OCI-LY7 (cell line): ENCODE measurements around the gene F2. TPM values are rescaled to one million over a fixed set of nuclear protein-coding genes. Genes with fewer than 3 reads are reported as not detected.

Experiments
- BruUV-seq: library from RNA; stranded (reverse); fragments of 400-500 nt; replicated peaks from 2 replicates; lab custom pipeline; 2021; lab: Mats Ljungman, UMichigan
- CTCF ChIA-PET: fragments of 300-600 bp; sonication (Branson Sonifier 250); formaldehyde crosslinking; loops from one replicate; lab custom pipeline; 2022; ENCODE audit warnings: antibody characterized with exemption; ENCODE audit not compliant: unreplicated experiment; lab: Charles Lee
- POLR2A ChIA-PET: fragments of 300-600 bp; sonication (Branson Sonifier 250); formaldehyde crosslinking; loops from one replicate; lab custom pipeline; 2022; ENCODE audit warnings: antibody characterized with exemption; lab: Charles Lee
- DNase-seq: peaks from one replicate; pipeline ENCODE4 v3.0.0-alpha.2; 2015; ENCODE audit warnings: low spot score
- H2AFZ ChIP-seq: fragments of 200-600 bp; sonication (generic), shearing (Covaris generic); 2 replicates; pipeline ENCODE4 v1.6.1; 2014; ENCODE audit warnings: mild to moderate bottlenecking, antibody characterized with exemption, low read length, moderate library complexity
- H3K27ac ChIP-seq: fragments of 200-600 bp; sonication (generic); 2 replicates; pipeline ENCODE4 v1.5.1; 2014; ENCODE audit warnings: mixed run types, low read depth, mild to moderate bottlenecking, moderate library complexity, low read length, inconsistent platforms; ENCODE audit not compliant: poor library complexity, severe bottlenecking
- H3K36me3 ChIP-seq: fragments of 200-600 bp; sonication (generic); 2 replicates; pipeline ENCODE4 v1.6.1; 2014; ENCODE audit warnings: mild to moderate bottlenecking, antibody characterized with exemption, low read length, moderate library complexity, mixed read lengths; ENCODE audit not compliant: insufficient read depth
- H3K4me1 ChIP-seq: fragments of 200-600 bp; sonication (generic); 2 replicates; pipeline ENCODE4 v1.5.1; 2014; ENCODE audit warnings: mild to moderate bottlenecking, low read length; ENCODE audit not compliant: insufficient read depth, poor library complexity, severe bottlenecking
- H3K4me2 ChIP-seq: fragments of 200-600 bp; sonication (generic); 2 replicates; pipeline ENCODE4 v1.6.1; 2014; ENCODE audit warnings: mild to moderate bottlenecking, low read length
- H3K4me3 ChIP-seq: fragments of 200-600 bp; sonication (generic); 2 replicates; pipeline ENCODE4 v1.5.1; 2014; ENCODE audit warnings: mild to moderate bottlenecking, low read depth, low read length; ENCODE audit not compliant: poor library complexity, severe bottlenecking
- H3K79me2 ChIP-seq: fragments of 200-600 bp; sonication (generic); 2 replicates; pipeline ENCODE4 v1.6.1; 2016; ENCODE audit warnings: low read depth, mild to moderate bottlenecking, low read length, moderate library complexity, mixed read lengths; ENCODE audit not compliant: insufficient read depth
- H3K9me2 ChIP-seq: fragments of 200-600 bp; sonication (generic); 2 replicates; pipeline ENCODE4 v1.6.1; 2016; ENCODE audit warnings: mild to moderate bottlenecking, low read length, mixed read lengths; ENCODE audit not compliant: insufficient read depth
- H3K9me3 ChIP-seq: fragments of 200-600 bp; sonication (generic); 2 replicates; pipeline ENCODE4 v1.6.1; 2014; ENCODE audit warnings: mild to moderate bottlenecking, mixed run types, low read length, mixed read lengths
- H4K20me1 ChIP-seq: fragments of 200-600 bp; sonication (generic); 2 replicates; pipeline ENCODE4 v1.6.1; 2014; ENCODE audit warnings: mild to moderate bottlenecking, antibody characterized with exemption, low read length, moderate library complexity, mixed read lengths; ENCODE audit not compliant: insufficient read depth
- EZH2phosphoT487 ChIP-seq: fragments of 200-600 bp; sonication (generic); IDR thresholded peaks from 2 replicates; pipeline ENCODE4 v1.6.1; 2018; ENCODE audit warnings: low read depth, borderline replicate concordance, mild to moderate bottlenecking, mixed run types, antibody characterized with exemption, low read length, moderate library complexity, mixed read lengths
- intact Hi-C: fragments of 100-400 bp; cut with micrococcal nuclease; formaldehyde crosslinking; loops from one replicate; pipeline ENCODE4 v1.10.0; 2022; ENCODE audit not compliant: unreplicated experiment
- total RNA-seq, 2 experiments: library from RNA; depleted of rRNA in 1 of 2; stranded (reverse); fragments of >200 nt in 1 of 2; shearing (Covaris generic) in 1 of 2; gene quantifications; 2 replicates each; pipeline ENCODE4 v1.2.3, GENCODE V29; 2014 to 2022
- TF ChIP-seq, protein P1 (sequence below): fragments of 200-600 bp; sonication (generic); conservative IDR thresholded peaks from 2 replicates; pipeline ENCODE4 v1.5.1; 2014; ENCODE audit warnings: mild to moderate bottlenecking, antibody characterized with exemption, low read length, moderate library complexity, mixed read lengths

The F2 gene
- total RNA-seq, 2 experiments from 2014 or later: 0.48 TPM; not detected in 1

DNA sequence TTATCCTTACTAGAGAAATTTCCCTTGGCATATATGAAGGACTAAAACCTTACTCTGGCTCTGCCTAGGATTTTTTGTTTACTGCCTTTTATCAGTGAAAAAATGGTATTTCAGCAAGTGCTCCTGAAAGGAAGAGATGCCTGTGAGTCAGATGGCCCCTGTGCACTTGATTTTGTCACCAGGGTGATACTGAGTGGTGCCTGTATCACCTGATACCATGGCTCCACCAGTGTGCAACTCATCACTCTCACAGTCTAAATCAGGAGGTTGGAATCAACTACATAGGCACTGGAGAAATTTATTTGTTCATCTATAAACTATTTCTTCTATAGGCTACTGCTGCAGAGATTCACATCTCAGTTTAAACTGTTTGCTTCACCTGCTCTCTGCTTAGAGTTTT, 43.2 kb downstream of the F2 start:
- no peak overlapping the region for H2AFZ ChIP-seq
- no peak for DNase-seq
- H3K4me1 ChIP-seq: no peaks in the 10 kb centered on the region
- intact Hi-C loops: no loop called here
- CTCF ChIA-PET: no interaction called here
- POLR2A ChIA-PET: interaction anchor here (3.9 kb wide), 1 partner anchor 11 kb away, joined by 14 read pairs; no protein-coding TSS in a partner anchor
- no peak overlapping the region for H3K27ac ChIP-seq
- H4K20me1 ChIP-seq: no peaks in the 10 kb centered on the region
- H3K4me2 ChIP-seq: no peak overlapping the region
- H3K4me3 ChIP-seq: no peak overlapping the region
- TF ChIP-seq EZH2phosphoT487: no peak
- TF ChIP-seq, protein P1, sequence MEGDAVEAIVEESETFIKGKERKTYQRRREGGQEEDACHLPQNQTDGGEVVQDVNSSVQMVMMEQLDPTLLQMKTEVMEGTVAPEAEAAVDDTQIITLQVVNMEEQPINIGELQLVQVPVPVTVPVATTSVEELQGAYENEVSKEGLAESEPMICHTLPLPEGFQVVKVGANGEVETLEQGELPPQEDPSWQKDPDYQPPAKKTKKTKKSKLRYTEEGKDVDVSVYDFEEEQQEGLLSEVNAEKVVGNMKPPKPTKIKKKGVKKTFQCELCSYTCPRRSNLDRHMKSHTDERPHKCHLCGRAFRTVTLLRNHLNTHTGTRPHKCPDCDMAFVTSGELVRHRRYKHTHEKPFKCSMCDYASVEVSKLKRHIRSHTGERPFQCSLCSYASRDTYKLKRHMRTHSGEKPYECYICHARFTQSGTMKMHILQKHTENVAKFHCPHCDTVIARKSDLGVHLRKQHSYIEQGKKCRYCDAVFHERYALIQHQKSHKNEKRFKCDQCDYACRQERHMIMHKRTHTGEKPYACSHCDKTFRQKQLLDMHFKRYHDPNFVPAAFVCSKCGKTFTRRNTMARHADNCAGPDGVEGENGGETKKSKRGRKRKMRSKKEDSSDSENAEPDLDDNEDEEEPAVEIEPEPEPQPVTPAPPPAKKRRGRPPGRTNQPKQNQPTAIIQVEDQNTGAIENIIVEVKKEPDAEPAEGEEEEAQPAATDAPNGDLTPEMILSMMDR: no peak
- BruUV-seq: no TSS peak
- no peaks in the 10 kb centered on the region for H3K9me2 ChIP-seq
- H3K79me2 ChIP-seq: no peaks in the 10 kb centered on the region
- peaks cover 97% of the 10 kb centered on the region for H3K36me3 ChIP-seq
- no peaks in the 10 kb centered on the region for H3K9me3 ChIP-seq

- H3K79me2 ChIP-seq: no peaks in the 10 kb centered on the region
- H3K36me3 ChIP-seq: peaks cover 98% of the 10 kb centered on the region
- no peaks in the 10 kb centered on the region for H4K20me1 ChIP-seq
- intact Hi-C loops: no loop called here
- H3K27ac ChIP-seq: no peak overlapping the region
- H3K4me1 ChIP-seq: no peaks in the 10 kb centered on the region
- ChIA-PET POLR2A (interaction anchor here (0.6 to 0.8 kb wide), 2 partner anchors 60 to 65 kb away, joined by 4 to 5 read pairs; no protein-coding TSS in a partner anchor), CTCF (no interaction called here)
- DNase-seq: no peak
- no TSS peak for BruUV-seq
- no peaks in the 10 kb centered on the region for H3K9me3 ChIP-seq
- no peak overlapping the region for H3K4me2 ChIP-seq
- H3K9me2 ChIP-seq: no peaks in the 10 kb centered on the region
- no peak overlapping the region for H3K4me3 ChIP-seq
- TF ChIP-seq EZH2phosphoT487: no peak
- no peak overlapping the region for H2AFZ ChIP-seq
These were observed 47.6 kb downstream of the F2 start for GRCh38 chr11:46766656-46767055.

DNA sequence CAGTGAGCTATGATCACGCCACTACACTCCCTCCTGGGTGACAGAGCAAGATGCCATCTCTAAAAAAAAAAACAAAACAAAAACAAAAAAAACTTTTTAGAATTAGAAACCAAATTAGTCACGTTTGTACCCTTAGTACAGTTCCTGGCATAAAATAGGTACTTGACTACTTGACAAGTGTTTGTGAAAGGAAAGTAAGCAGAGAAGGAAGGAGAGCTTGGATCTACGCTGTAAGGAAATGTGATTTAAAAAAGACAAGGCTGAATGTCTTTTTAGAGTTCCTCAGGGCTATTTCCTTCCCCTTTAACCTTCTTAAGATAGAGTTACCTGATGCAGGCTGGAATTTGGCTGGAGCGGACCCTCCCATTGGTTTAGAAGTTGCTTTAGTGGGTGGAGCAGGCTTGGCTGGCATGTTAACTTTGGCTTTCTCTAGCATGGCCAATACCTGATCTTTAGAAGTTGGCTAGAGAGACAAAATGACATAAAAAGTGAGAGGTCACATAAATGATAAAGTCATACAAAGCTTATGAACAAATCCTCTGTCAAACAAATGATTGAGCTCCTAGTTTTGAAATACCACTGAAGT, 50.7 kb downstream of the F2 start:
- ChIA-PET POLR2A (interaction anchor here (0.5 to 1.0 kb wide), 3 partner anchors 11 to 126 kb away, joined by 3 to 4 read pairs (median 3); no protein-coding TSS in a partner anchor), CTCF (no interaction called here)
- Histone ChIP-seq H3K36me3 (peaks cover 91% of the 10 kb centered on the region), H3K4me1 (no peaks in the 10 kb centered on the region), H4K20me1 (no peaks in the 10 kb centered on the region), H3K4me3 (no peak overlapping the region), H2AFZ (no peak overlapping the region), H3K9me3 (no peaks in the 10 kb centered on the region), H3K4me2 (no peak overlapping the region), H3K9me2 (no peaks in the 10 kb centered on the region), H3K79me2 (no peaks in the 10 kb centered on the region), H3K27ac (no peak overlapping the region)
- no TSS peak for BruUV-seq
- intact Hi-C loops: no loop called here
- no peak for DNase-seq
- TF ChIP-seq EZH2phosphoT487: no peak
- TF ChIP-seq, protein P1: no peak
